Neural progenitor cell (in vitro differentiated cells): ENCODE results near the gene SYT5.

Experiments used
- CTCF ChIP-seq: fragments of 200-600 bp; sonication (generic); IDR thresholded peaks from 2 replicates; pipeline ENCODE4 v1.5.1; 2017; ENCODE audit warnings: antibody characterized with exemption, mild to moderate bottlenecking
- EZH2 ChIP-seq: fragments of 200-600 bp; sonication (generic); IDR thresholded peaks from 2 replicates; pipeline ENCODE4 v1.6.1; 2017; ENCODE audit warnings: antibody characterized with exemption, mild to moderate bottlenecking, moderate library complexity
- EZH2phosphoT487 ChIP-seq: fragments of 200-600 bp; sonication (generic); IDR thresholded peaks from 2 replicates; pipeline ENCODE4 v1.6.1; 2017; ENCODE audit warnings: antibody characterized with exemption

- TF ChIP-seq CTCF (no peak), EZH2 (no peak), EZH2phosphoT487 (no peak)
Measured at GRCh38 chr19:55189403-55189835, 9.3 kb upstream of the SYT5 start.
